ENCODE data around the gene RELN.
"Not testable (repeated sequence)": the region's sequence is repeated elsewhere in the genome, so short reads cannot be mapped to it uniquely, and the experiment has no call there.

DNA sequence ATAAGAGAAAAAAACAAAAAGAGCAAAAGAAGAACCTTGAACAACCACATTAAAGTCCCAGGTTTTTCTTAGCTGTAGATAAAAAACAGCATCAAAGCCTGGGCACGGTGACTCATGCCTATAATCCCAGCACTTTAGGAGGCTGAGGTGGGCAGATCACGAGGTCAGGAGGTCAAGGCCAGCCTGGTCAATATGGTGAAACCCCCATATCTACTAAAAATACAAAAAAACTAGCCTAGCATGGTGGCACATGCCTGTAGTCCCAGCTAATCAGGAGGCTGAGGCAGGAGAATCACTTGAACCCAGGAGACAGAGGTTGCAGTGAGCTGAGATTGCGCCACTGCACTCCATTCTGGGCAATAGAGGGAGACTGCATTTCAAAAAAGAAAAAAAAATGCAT, 47.4 kb upstream of the RELN start:
- not testable (repeated sequence) for TF ChIP-seq OSR1 (CRISPR knock-in tag; IDR thresholded peaks at IDR 0.05); CSDC2 (CRISPR knock-in tag; IDR thresholded peaks at IDR 0.05); CSRNP3 (CRISPR knock-in tag; IDR thresholded peaks at IDR 0.05); ZNF70 (CRISPR knock-in tag; IDR thresholded peaks at IDR 0.05); SNAI2 (CRISPR knock-in tag; IDR thresholded peaks at IDR 0.05); ARNTL (CRISPR knock-in tag; IDR thresholded peaks at IDR 0.05; ENCODE audit: borderline replicate concordance, low read depth); BACH2 (CRISPR knock-in tag; IDR thresholded peaks at IDR 0.05; ENCODE audit: borderline replicate concordance); ISL1 (CRISPR knock-in tag; IDR thresholded peaks at IDR 0.05); ZC3H10 (CRISPR knock-in tag; IDR thresholded peaks at IDR 0.05)

All from SK-N-SH treated with all-trans-retinoic acid at 6 μM for 48 hours (cell line).